Measurements from ENCODE around the gene AUTS2. TPM values are rescaled to one million over a fixed set of nuclear protein-coding genes. Genes with fewer than 3 reads are reported as not detected.

Gene AUTS2
- total RNA-seq, 1 donor from 2014 or later = 94.1 TPM

GRCh38 chr7:69588773-69589172, 9.5 kb upstream of the AUTS2 start:
- no peak overlapping the region for H3K27ac Mint-ChIP-seq
- no peaks in the 10 kb centered on the region for H3K36me3 Mint-ChIP-seq
- H3K4me1 Mint-ChIP-seq (ENCODE audit: unreplicated experiment) = no peaks in the 10 kb centered on the region
- no peak for DNase-seq (ENCODE audit: extremely low spot score, unreplicated experiment)
- TF ChIP-seq, protein P1, sequence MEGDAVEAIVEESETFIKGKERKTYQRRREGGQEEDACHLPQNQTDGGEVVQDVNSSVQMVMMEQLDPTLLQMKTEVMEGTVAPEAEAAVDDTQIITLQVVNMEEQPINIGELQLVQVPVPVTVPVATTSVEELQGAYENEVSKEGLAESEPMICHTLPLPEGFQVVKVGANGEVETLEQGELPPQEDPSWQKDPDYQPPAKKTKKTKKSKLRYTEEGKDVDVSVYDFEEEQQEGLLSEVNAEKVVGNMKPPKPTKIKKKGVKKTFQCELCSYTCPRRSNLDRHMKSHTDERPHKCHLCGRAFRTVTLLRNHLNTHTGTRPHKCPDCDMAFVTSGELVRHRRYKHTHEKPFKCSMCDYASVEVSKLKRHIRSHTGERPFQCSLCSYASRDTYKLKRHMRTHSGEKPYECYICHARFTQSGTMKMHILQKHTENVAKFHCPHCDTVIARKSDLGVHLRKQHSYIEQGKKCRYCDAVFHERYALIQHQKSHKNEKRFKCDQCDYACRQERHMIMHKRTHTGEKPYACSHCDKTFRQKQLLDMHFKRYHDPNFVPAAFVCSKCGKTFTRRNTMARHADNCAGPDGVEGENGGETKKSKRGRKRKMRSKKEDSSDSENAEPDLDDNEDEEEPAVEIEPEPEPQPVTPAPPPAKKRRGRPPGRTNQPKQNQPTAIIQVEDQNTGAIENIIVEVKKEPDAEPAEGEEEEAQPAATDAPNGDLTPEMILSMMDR (conservative IDR thresholded peaks at IDR 0.05) = no peak
- H3K9me3 Mint-ChIP-seq = no peaks in the 10 kb centered on the region
- no peak overlapping the region for H3K4me3 Mint-ChIP-seq
- peaks cover 15% of the 10 kb centered on the region for H3K27me3 Mint-ChIP-seq

DNA sequence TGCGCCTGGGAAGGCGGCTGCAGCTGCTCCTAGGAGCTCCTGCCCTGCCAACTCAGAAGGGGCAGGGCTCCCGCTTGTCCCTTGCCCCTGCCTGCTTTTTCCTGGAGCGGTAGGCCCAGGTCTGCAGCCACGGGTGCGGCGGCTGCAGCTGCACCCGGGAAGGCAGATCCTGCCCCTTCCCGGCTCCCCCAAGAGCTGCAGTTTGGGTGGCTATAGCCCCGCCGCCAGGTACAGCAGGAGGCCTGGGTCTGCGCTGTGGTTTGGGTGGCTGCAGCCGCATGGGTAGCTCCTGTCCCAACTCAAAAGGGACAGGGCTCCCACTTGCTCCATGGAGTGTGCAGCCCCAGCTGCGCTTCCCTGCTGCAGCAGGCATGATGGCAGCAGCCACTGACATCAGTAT, 6.5 kb upstream of the AUTS2 start:
- TF ChIP-seq, protein P1 (conservative IDR thresholded peaks at IDR 0.05) = no peak
- H3K27me3 Mint-ChIP-seq = peaks cover 22% of the 10 kb centered on the region
- no peak overlapping the region for H3K4me3 Mint-ChIP-seq
- DNase-seq (ENCODE audit: extremely low spot score, unreplicated experiment) = no peak
- H3K27ac Mint-ChIP-seq = no peak overlapping the region
- no peaks in the 10 kb centered on the region for H3K9me3 Mint-ChIP-seq
- no peaks in the 10 kb centered on the region for H3K36me3 Mint-ChIP-seq
- peaks cover 3% of the 10 kb centered on the region for H3K4me1 Mint-ChIP-seq (ENCODE audit: unreplicated experiment)

DNA sequence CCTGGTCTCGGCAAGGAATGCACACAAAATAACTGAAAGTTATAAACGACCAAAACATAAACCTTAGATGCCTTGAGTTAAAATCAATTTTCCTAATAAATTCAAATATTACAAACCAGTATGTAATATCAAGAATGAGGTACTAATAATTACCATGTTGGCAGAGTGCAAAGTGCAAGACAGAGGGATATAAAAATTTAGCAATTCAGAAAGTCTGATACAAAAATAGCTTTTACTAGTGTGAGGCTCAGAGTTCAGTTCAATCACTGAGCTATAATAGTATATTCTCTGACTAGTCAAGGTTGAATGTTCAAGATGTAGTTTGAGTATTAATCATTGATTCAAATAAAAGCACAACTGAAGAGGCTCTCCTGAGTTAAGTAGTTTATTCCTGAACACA, 4.8 kb upstream of the AUTS2 start:
- H3K4me3 Mint-ChIP-seq = no peak overlapping the region
- H3K9me3 Mint-ChIP-seq = no peaks in the 10 kb centered on the region
- peaks cover 6% of the 10 kb centered on the region for H3K4me1 Mint-ChIP-seq (ENCODE audit: unreplicated experiment)
- H3K27me3 Mint-ChIP-seq = peaks cover 25% of the 10 kb centered on the region
- DNase-seq (ENCODE audit: extremely low spot score, unreplicated experiment) = no peak
- H3K27ac Mint-ChIP-seq = no peak overlapping the region
- H3K36me3 Mint-ChIP-seq = no peaks in the 10 kb centered on the region
- TF ChIP-seq, protein P1 (conservative IDR thresholded peaks at IDR 0.05) = no peak

- H3K27ac Mint-ChIP-seq = no peak overlapping the region
- no peaks in the 10 kb centered on the region for H3K36me3 Mint-ChIP-seq
- DNase-seq (ENCODE audit: extremely low spot score, unreplicated experiment) = no peak
- no peaks in the 10 kb centered on the region for H3K9me3 Mint-ChIP-seq
- peaks cover 6% of the 10 kb centered on the region for H3K4me1 Mint-ChIP-seq (ENCODE audit: unreplicated experiment)
- no peak overlapping the region for H3K4me3 Mint-ChIP-seq
- peaks cover 25% of the 10 kb centered on the region for H3K27me3 Mint-ChIP-seq
- TF ChIP-seq, protein P1 (conservative IDR thresholded peaks at IDR 0.05) = no peak
Measured at GRCh38 chr7:69595415-69595814, 2.9 kb upstream of the AUTS2 start.

- Mint-ChIP-seq H3K27ac (peak overlapping the region; percentile 92), H3K36me3 (no peaks in the 10 kb centered on the region), H3K9me3 (no peaks in the 10 kb centered on the region), H3K4me3 (peak overlapping the region; percentile 41), H3K4me1 (ENCODE audit: unreplicated experiment) (peaks cover 6% of the 10 kb centered on the region), H3K27me3 (peaks cover 19% of the 10 kb centered on the region)
- TF ChIP-seq, protein P1 (conservative IDR thresholded peaks at IDR 0.05) = no peak
- DNase-seq (ENCODE audit: extremely low spot score, unreplicated experiment) = no peak
Measured at GRCh38 chr7:69596056-69596455, 2.2 kb upstream of the AUTS2 start.

- Mint-ChIP-seq H3K4me3 (peak overlapping the region; percentile 91), H3K9me3 (no peaks in the 10 kb centered on the region), H3K36me3 (no peaks in the 10 kb centered on the region), H3K27me3 (peaks cover 19% of the 10 kb centered on the region), H3K27ac (peak overlapping the region; percentile 92), H3K4me1 (ENCODE audit: unreplicated experiment) (peaks cover 6% of the 10 kb centered on the region)
- TF ChIP-seq, protein P1 (conservative IDR thresholded peaks at IDR 0.05) = no peak
- DNase-seq (ENCODE audit: extremely low spot score, unreplicated experiment) = no peak
Measured at GRCh38 chr7:69596723-69597277, 1.5 kb upstream of the AUTS2 start.
